Erythroblast (primary cell): ENCODE measurements around the gene WWP2.

ENCODE experiments used
- GATA1 ChIP-seq: IDR thresholded peaks from 2 replicates; pipeline ENCODE4 v1.6.1; 2011; ENCODE audit warnings: low read depth, mild to moderate bottlenecking, control low read depth, low read length, moderate library complexity
- POLR2A ChIP-seq: IDR thresholded peaks from 2 replicates; pipeline ENCODE4 v1.6.1; 2011; ENCODE audit warnings: mild to moderate bottlenecking, low read length

- no peak for TF ChIP-seq POLR2A
- TF ChIP-seq GATA1 = no peak
These were observed 68.5 kb downstream of the WWP2 start for GRCh38 chr16:69830534-69831211.
